Hepatocyte (in vitro differentiated cells): Measurements from ENCODE around the gene SLC6A3. TPM values are rescaled to one million over a fixed set of nuclear protein-coding genes. Genes with fewer than 3 reads are reported as not detected.
A peak's percentile ranks its signal among the peaks of the same experiment; 100 is the strongest.

ENCODE experiments used
- DNase-seq: peaks from one replicate; pipeline ENCODE4 v3.0.0-alpha.2; 2016; ENCODE audit warnings: low spot score
- H2AFZ ChIP-seq: fragments of 200-600 bp; sonication (generic); 2 replicates; pipeline ENCODE4 v1.6.0; 2016; ENCODE audit warnings: antibody characterized with exemption, mild to moderate bottlenecking
- H3K27ac ChIP-seq: fragments of 200-600 bp; sonication (generic); 2 replicates; pipeline ENCODE4 v1.5.1; 2016; ENCODE audit warnings: mild to moderate bottlenecking
- H3K27me3 ChIP-seq: fragments of 200-600 bp; sonication (generic); 2 replicates; pipeline ENCODE4 v1.6.1; 2016
- H3K36me3 ChIP-seq: fragments of 200-600 bp; sonication (generic); replicated peaks from 2 replicates; pipeline ENCODE4 v1.5.1; 2016; ENCODE audit warnings: low read depth; ENCODE audit not compliant: insufficient read depth
- H3K4me1 ChIP-seq: fragments of 200-600 bp; sonication (generic); 2 replicates; pipeline ENCODE4 v1.5.1; 2016; ENCODE audit warnings: mild to moderate bottlenecking, moderate library complexity; ENCODE audit not compliant: insufficient read depth
- H3K4me2 ChIP-seq: fragments of 200-600 bp; sonication (generic); 2 replicates; pipeline ENCODE4 v1.6.0; 2016
- H3K4me3 ChIP-seq: fragments of 200-600 bp; sonication (generic); 2 replicates; pipeline ENCODE4 v1.5.1; 2016; ENCODE audit warnings: mild to moderate bottlenecking
- H3K79me2 ChIP-seq: fragments of 200-600 bp; sonication (generic); 2 replicates; pipeline ENCODE4 v1.6.0; 2017; ENCODE audit warnings: mild to moderate bottlenecking
- H3K9me2 ChIP-seq: fragments of 200-600 bp; sonication (generic); replicated peaks from 2 replicates; pipeline ENCODE4 v1.6.0; 2017; ENCODE audit warnings: mild to moderate bottlenecking; ENCODE audit not compliant: insufficient read depth
- H3K9me3 ChIP-seq: fragments of 200-600 bp; sonication (generic); 2 replicates; pipeline ENCODE4 v1.5.1; 2016; ENCODE audit warnings: low read depth, mild to moderate bottlenecking
- H4K20me1 ChIP-seq: fragments of 200-600 bp; sonication (generic); 2 replicates; pipeline ENCODE4 v1.6.0; 2016; ENCODE audit warnings: mild to moderate bottlenecking; ENCODE audit not compliant: insufficient read depth, poor library complexity, severe bottlenecking
- CTCF ChIP-seq: fragments of 200-600 bp; sonication (generic); IDR thresholded peaks from 2 replicates; pipeline ENCODE4 v1.5.1; 2016; ENCODE audit warnings: antibody characterized with exemption, mild to moderate bottlenecking; ENCODE audit not compliant: poor library complexity
- EZH2 ChIP-seq: fragments of 200-600 bp; sonication (generic); IDR thresholded peaks from 2 replicates; pipeline ENCODE4 v1.6.1; 2016; ENCODE audit warnings: antibody characterized with exemption, mild to moderate bottlenecking, borderline replicate concordance
- EZH2phosphoT487 ChIP-seq: fragments of 200-600 bp; sonication (generic); IDR thresholded peaks from one replicate; pipeline ENCODE4 v1.6.1; 2018; ENCODE audit warnings: antibody characterized with exemption, mild to moderate bottlenecking, low read depth, moderate library complexity; ENCODE audit not compliant: unreplicated experiment, severe bottlenecking
- WGBS: methylation state at CpG from one replicate; pipeline ENCODE4 v1.1.6; 2016; ENCODE audit warnings: low lambda C conversion rate; ENCODE audit errors: missing lambda C conversion rate; 5-methylcytosine and 5-hydroxymethylcytosine counted together
- polyA plus RNA-seq: library from polyadenylated mRNA; unstranded; fragments of >200 nt; fragmentation: Nextera tagmentation; extraction: Ambion mirVana; gene quantifications from 2 replicates; pipeline ENCODE4 v1.2.1, GENCODE V29; 2016
- total RNA-seq: library from RNA; depleted of rRNA; stranded (reverse); fragments of >200 nt; gene quantifications from 2 replicates; pipeline ENCODE4 v1.2.3, GENCODE V29; 2014

The SLC6A3 gene
- total RNA-seq: not detected in 2 replicates
- 1.2 TPM in 1 of 2 replicates, not detected in the other for polyA plus RNA-seq

GRCh38 chr5:1445313-1445688, at the start of gene SLC6A3:
TSS of gene SLC6A3 (minus strand) at chr5:1445440. CDS start at chr5:1443197, 2,243 bp downstream.
- Histone ChIP-seq H3K4me3 (no peak within 1 kb of the TSS), H2AFZ (peak within 1 kb of the TSS; percentile 40), H3K27ac (no peak within 1 kb of the TSS), H3K9me3 (no peaks in the 10 kb centered on the region), H3K27me3 (peaks cover 73% of the 10 kb centered on the region), H3K79me2 (no peaks in the 10 kb centered on the region), H3K9me2 (no peaks in the 10 kb centered on the region), H3K4me1 (peaks cover 8% of the 10 kb centered on the region), H4K20me1 (no peaks in the 10 kb centered on the region), H3K4me2 (peak within 1 kb of the TSS; percentile 87), H3K36me3 (no peaks in the 10 kb centered on the region)
- WGBS: 0% methylated on average over 16 of the region's 52 CpGs
- DNase-seq: peak; percentile 75
- no peak for TF ChIP-seq EZH2
- TF ChIP-seq CTCF: no peak
- no peak for TF ChIP-seq EZH2phosphoT487

GRCh38 chr5:1493941-1494340, 48.7 kb upstream of the SLC6A3 start:
- H3K9me3 ChIP-seq: no peaks in the 10 kb centered on the region
- H3K4me1 ChIP-seq: no peaks in the 10 kb centered on the region
- no peak for DNase-seq
- no peaks in the 10 kb centered on the region for H3K79me2 ChIP-seq
- no peaks in the 10 kb centered on the region for H3K27me3 ChIP-seq
- no peak overlapping the region for H3K4me2 ChIP-seq
- H2AFZ ChIP-seq: no peak overlapping the region
- no peak overlapping the region for H3K4me3 ChIP-seq
- TF ChIP-seq CTCF (no peak), EZH2phosphoT487 (no peak), EZH2 (no peak)
- H3K27ac ChIP-seq: no peak overlapping the region
- peaks cover 4% of the 10 kb centered on the region for H4K20me1 ChIP-seq
- no peaks in the 10 kb centered on the region for H3K36me3 ChIP-seq
- no peaks in the 10 kb centered on the region for H3K9me2 ChIP-seq
- WGBS: 79% methylated on average over 12 of the region's 12 CpGs

GRCh38 chr5:1493413-1493812, 48.2 kb upstream of the SLC6A3 start:
- H3K79me2 ChIP-seq: no peaks in the 10 kb centered on the region
- 94% methylated on average over 16 of the region's 16 CpGs for WGBS
- no peaks in the 10 kb centered on the region for H3K9me3 ChIP-seq
- no peak for DNase-seq
- peaks cover 4% of the 10 kb centered on the region for H4K20me1 ChIP-seq
- no peaks in the 10 kb centered on the region for H3K27me3 ChIP-seq
- no peak overlapping the region for H3K4me3 ChIP-seq
- H3K9me2 ChIP-seq: no peaks in the 10 kb centered on the region
- H3K4me2 ChIP-seq: no peak overlapping the region
- no peak for TF ChIP-seq CTCF
- TF ChIP-seq EZH2: no peak
- TF ChIP-seq EZH2phosphoT487: no peak
- H3K36me3 ChIP-seq: no peaks in the 10 kb centered on the region
- H3K4me1 ChIP-seq: no peaks in the 10 kb centered on the region
- no peak overlapping the region for H3K27ac ChIP-seq
- no peak overlapping the region for H2AFZ ChIP-seq

GRCh38 chr5:1492757-1493156, 47.5 kb upstream of the SLC6A3 start:
- no peak for DNase-seq
- TF ChIP-seq CTCF (no peak), EZH2 (no peak), EZH2phosphoT487 (no peak)
- Histone ChIP-seq H3K4me1 (no peaks in the 10 kb centered on the region), H3K9me2 (no peaks in the 10 kb centered on the region), H2AFZ (no peak overlapping the region), H4K20me1 (peaks cover 4% of the 10 kb centered on the region), H3K4me3 (no peak overlapping the region), H3K4me2 (no peak overlapping the region), H3K36me3 (no peaks in the 10 kb centered on the region), H3K27me3 (no peaks in the 10 kb centered on the region), H3K9me3 (no peaks in the 10 kb centered on the region), H3K27ac (no peak overlapping the region), H3K79me2 (no peaks in the 10 kb centered on the region)
- 90% methylated on average over 12 of the region's 12 CpGs for WGBS
